GM12801 (cell line): Measurements from ENCODE around the gene MEI1.

Experiments
- CTCF ChIP-seq: IDR thresholded peaks from one replicate; pipeline ENCODE4 v1.5.1; 2011; ENCODE audit warnings: control low read depth; ENCODE audit not compliant: insufficient read length; ENCODE audit errors: extremely low read depth

MEI1 gene

DNA sequence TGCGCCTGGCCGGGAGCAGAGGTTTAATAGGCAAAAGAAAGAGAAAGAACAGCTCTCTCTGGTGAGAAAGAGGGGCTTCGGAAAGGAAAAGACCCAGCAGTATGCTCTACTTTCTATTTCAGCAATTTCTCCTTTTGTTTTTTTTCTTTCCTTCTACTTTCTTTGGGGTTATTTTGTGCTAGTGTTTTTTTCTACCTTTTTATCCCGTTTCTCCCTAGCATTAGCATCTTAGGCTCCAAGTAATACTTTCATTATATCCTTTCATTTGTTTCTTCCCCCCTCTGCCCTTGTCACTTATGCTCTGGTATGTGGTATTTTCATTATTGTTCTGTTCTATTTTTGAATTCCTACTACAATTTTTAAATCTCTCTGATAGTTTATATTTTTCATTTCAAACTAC, 15.1 kb upstream of the MEI1 start:
- TF ChIP-seq CTCF, result no peak

DNA sequence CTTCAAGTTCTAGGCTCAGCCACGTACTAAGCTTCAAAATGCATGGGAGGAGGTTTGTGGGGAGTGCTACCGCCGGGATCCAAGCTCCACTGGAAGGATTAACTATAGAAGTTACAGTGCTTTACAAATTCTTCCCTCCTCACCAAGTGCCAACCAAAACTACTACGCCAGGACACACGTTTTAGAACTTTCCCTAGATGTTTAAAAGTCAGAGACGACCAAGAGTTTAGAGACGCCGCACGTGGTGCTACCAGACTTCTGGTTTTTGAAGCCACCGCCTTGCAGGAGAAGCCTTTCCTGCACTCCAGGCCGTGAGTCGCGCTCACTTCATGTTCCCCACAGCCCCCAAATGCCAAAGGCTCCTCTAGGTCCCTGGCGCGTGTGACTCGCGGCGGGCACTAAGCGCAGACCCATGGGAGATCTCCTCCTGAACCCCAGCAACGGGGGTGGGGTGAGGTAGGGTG, 11.4 kb upstream of the MEI1 start:
- TF ChIP-seq CTCF, result no peak

- TF ChIP-seq CTCF, result no peak
Measured at GRCh38 chr22:41688365-41689211, 10.7 kb upstream of the MEI1 start, which contains the start of gene SNU13. SNU13 (minus strand) TSS chr22:41688867; CDS start chr22:41688796, 71 bp downstream.

DNA sequence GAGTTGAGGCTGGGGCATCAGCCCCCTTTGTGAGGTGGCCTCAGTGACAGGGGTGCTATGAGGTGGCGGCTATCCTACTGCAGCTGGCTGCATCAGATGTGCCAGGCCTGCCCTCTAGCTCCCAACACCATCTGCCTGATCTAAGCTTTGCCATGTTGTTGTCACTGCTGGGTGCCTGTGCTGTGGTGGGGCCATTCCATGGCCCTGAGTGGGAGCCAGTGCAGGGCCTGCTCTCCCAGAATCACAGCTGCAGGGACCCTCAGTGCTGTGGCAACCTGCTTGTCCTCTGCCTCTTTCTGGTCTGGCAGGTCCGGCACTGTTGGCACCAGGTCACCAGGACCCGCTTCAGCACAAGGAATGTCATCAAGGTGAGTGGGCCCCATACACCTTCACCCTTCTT, 8.8 kb upstream of the MEI1 start:
- no peak for TF ChIP-seq CTCF

DNA sequence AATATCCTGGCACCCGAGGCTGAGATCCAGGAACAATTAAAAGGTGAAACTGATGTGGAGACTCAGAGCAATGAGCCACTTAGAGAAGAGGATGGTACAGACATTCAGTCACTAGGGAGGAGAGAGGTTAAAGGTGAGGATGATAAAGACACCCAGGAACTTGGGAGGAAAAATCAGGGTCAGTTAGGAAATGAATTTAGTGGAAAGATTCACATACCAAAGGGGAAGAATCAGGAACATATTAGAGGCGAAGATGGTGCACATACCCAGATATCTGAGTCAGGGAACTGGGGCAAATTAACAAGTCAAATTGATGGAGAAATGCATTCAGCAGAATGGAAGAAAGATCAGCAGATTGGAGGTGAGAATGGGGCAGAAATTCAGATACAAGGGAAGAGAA, 4.1 kb upstream of the MEI1 start:
- TF ChIP-seq CTCF, result no peak

DNA sequence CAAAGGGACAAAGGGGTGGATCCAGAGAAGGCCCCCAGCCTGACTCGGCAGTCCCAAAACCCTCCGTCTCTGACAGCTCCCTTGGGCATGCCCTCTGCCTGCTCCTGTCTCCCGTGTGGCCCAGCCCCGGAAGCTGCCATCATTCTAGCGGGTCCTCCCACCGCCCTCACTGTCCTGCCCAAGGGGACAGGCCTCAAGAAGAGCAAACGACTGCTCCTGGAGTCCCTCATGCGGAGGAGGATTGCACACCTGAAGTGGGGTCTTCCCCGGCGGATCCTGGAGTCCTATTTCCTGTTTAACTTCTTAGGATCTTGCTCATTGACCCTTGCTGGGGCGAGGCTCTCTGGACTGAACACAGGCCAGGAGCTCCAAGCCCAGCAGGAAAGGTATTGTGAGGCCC, 2.6 kb upstream of the MEI1 start:
- no peak for TF ChIP-seq CTCF

DNA sequence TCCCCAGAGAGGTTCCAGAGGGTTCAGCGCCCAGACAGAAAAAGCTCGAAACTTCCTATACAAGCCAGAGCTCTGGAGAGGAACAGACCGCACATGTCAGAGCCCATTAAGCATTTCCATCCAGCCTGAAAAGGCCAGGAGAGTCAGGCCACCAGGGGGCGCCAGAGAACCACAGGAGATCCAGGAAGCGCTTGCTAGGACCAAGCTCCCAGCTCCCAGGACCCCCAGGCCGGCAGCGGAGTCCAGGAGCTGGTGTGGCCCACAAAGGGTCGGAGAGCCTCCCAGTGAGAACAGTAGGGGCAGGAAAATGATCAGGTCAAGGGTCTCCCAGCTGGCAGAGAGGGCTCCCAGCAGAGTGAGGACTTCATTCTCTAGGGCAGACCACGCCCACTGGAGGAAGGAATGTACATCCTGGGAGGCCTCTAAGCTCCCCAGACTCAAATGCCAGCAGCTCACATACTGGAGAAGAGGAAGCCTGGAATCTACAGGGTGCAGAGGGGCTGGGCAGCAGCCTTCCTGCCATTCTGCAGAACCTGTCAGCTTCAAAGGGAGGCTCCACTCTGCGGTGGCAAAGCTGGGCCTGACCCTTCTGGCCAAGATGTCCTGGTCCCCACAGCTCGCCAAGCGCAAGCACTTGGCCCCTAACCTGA, 2.1 kb upstream of the MEI1 start:
- peak; percentile 39 for TF ChIP-seq CTCF
